WERI-Rb-1 (cell line): Measurements from ENCODE around the gene BAHCC1.
A peak's percentile ranks its signal among the peaks of the same experiment; 100 is the strongest.

Experiments used
- DNase-seq: peaks from one replicate; pipeline ENCODE4 v3.0.0-alpha.2; 2020
- H3K27ac ChIP-seq: fragments of 250-450 bp; sonication (Bioruptor Pico); 2 replicates; pipeline ENCODE4 v1.5.1; 2020; ENCODE audit warnings: mild to moderate bottlenecking, moderate library complexity
- H3K27me3 ChIP-seq: fragments of 250-450 bp; sonication (Bioruptor Pico); 2 replicates; pipeline ENCODE4 v1.5.1; 2021; ENCODE audit warnings: mild to moderate bottlenecking, low read depth, moderate library complexity; ENCODE audit not compliant: insufficient read depth, severe bottlenecking
- H3K36me3 ChIP-seq: fragments of 250-450 bp; sonication (Bioruptor Pico); 2 replicates; pipeline ENCODE4 v1.5.1; 2020; ENCODE audit warnings: mild to moderate bottlenecking, moderate library complexity
- H3K4me3 ChIP-seq: 2 replicates; pipeline ENCODE4 v1.5.1; 2011; ENCODE audit warnings: low read depth, mild to moderate bottlenecking, control low read depth, low read length
- H3K9me3 ChIP-seq: fragments of 250-450 bp; sonication (Bioruptor Pico); 2 replicates; pipeline ENCODE4 v1.5.1; 2021; ENCODE audit warnings: mild to moderate bottlenecking, moderate library complexity; ENCODE audit not compliant: severe bottlenecking
- TF ChIP-seq, protein P1 (sequence below): IDR thresholded peaks from 2 replicates; pipeline ENCODE4 v1.5.1; 2011; ENCODE audit warnings: low read depth, mild to moderate bottlenecking, control low read depth, inconsistent platforms, low read length

The BAHCC1 gene

GRCh38 chr17:81373536-81374160 lies 21.6 kb upstream of the BAHCC1 start:
- no peak overlapping the region for H3K4me3 ChIP-seq
- H3K36me3 ChIP-seq: no peaks in the 10 kb centered on the region
- no peak overlapping the region for H3K27ac ChIP-seq
- TF ChIP-seq, protein P1, sequence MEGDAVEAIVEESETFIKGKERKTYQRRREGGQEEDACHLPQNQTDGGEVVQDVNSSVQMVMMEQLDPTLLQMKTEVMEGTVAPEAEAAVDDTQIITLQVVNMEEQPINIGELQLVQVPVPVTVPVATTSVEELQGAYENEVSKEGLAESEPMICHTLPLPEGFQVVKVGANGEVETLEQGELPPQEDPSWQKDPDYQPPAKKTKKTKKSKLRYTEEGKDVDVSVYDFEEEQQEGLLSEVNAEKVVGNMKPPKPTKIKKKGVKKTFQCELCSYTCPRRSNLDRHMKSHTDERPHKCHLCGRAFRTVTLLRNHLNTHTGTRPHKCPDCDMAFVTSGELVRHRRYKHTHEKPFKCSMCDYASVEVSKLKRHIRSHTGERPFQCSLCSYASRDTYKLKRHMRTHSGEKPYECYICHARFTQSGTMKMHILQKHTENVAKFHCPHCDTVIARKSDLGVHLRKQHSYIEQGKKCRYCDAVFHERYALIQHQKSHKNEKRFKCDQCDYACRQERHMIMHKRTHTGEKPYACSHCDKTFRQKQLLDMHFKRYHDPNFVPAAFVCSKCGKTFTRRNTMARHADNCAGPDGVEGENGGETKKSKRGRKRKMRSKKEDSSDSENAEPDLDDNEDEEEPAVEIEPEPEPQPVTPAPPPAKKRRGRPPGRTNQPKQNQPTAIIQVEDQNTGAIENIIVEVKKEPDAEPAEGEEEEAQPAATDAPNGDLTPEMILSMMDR: no peak
- DNase-seq: no peak
- H3K9me3 ChIP-seq: peaks cover 5% of the 10 kb centered on the region
- H3K27me3 ChIP-seq: no peaks in the 10 kb centered on the region

- no peak for DNase-seq
- H3K4me3 ChIP-seq: no peak overlapping the region
- H3K9me3 ChIP-seq: peaks cover under 1% of the 10 kb centered on the region
- no peaks in the 10 kb centered on the region for H3K36me3 ChIP-seq
- H3K27ac ChIP-seq: no peak overlapping the region
- no peaks in the 10 kb centered on the region for H3K27me3 ChIP-seq
- TF ChIP-seq, protein P1: no peak
These were observed 20.4 kb upstream of the BAHCC1 start for GRCh38 chr17:81374890-81375289.

- Histone ChIP-seq H3K27ac (no peak overlapping the region), H3K9me3 (no peaks in the 10 kb centered on the region), H3K27me3 (no peaks in the 10 kb centered on the region), H3K4me3 (no peak overlapping the region), H3K36me3 (no peaks in the 10 kb centered on the region)
- TF ChIP-seq, protein P1: no peak
- DNase-seq: no peak
These were observed 18.1 kb upstream of the BAHCC1 start for GRCh38 chr17:81376946-81377714.

DNA sequence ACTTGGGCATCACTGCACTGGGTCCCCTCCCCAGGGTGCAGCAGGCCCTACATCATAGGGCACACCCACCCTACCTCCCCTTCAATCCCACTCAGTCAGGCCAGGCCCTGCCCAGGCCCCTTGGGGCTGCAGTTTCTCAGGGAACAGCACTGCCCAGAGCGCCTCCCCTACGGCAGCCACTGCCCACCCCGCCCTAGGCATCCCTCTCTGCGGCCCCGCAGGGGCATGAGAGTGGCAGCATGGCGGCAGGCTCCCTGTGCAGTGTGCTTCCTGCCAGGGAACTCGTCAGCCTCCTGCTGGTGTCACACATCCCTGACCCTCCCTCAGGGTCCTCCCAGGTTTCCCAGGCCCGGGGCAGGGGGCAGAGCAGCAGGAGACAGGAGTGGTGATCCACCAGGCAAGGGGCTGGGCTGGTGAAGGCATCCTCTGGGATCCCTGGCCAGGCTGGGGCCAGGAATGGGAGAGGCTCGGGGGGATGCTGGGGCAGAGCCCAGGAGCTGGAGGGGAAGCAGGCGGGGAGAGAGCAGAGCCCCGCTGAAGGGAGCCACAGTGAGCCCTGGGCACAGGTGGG lies 16.2 kb upstream of the BAHCC1 start:
- no peaks in the 10 kb centered on the region for H3K36me3 ChIP-seq
- no peaks in the 10 kb centered on the region for H3K9me3 ChIP-seq
- H3K4me3 ChIP-seq: no peak overlapping the region
- no peak overlapping the region for H3K27ac ChIP-seq
- no peaks in the 10 kb centered on the region for H3K27me3 ChIP-seq
- TF ChIP-seq, protein P1: no peak
- no peak for DNase-seq

GRCh38 chr17:81379523-81379942 lies 15.7 kb upstream of the BAHCC1 start:
- TF ChIP-seq, protein P1: peak; percentile 14; the same call in 1 of the 2 replicates
- no peak for DNase-seq
- Histone ChIP-seq H3K4me3 (no peak overlapping the region), H3K36me3 (no peaks in the 10 kb centered on the region), H3K9me3 (no peaks in the 10 kb centered on the region), H3K27me3 (peaks cover under 1% of the 10 kb centered on the region), H3K27ac (no peak overlapping the region)
